ENCODE data around the gene PCDHGA9. TPM values are rescaled to one million over a fixed set of nuclear protein-coding genes. Genes with fewer than 3 reads are reported as not detected.

The PCDHGA9 gene
- total and polyA plus RNA-seq, 2 of the 8 experiments (the other 6 are each of a cell fraction or from before 2014, with no cell fraction given), result 0.79 to 1.1 TPM

- TF ChIP-seq, protein P1, sequence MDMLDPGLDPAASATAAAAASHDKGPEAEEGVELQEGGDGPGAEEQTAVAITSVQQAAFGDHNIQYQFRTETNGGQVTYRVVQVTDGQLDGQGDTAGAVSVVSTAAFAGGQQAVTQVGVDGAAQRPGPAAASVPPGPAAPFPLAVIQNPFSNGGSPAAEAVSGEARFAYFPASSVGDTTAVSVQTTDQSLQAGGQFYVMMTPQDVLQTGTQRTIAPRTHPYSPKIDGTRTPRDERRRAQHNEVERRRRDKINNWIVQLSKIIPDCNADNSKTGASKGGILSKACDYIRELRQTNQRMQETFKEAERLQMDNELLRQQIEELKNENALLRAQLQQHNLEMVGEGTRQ (IDR thresholded peaks at IDR 0.05; ENCODE audit: low read length), result no peak
- TF ChIP-seq CBX5 (IDR thresholded peaks at IDR 0.05; ENCODE audit: low read depth, low read length) (no peak), SP4 (IDR thresholded peaks at IDR 0.05; ENCODE audit: low read length) (no peak), CTCF (IDR thresholded peaks at IDR 0.05; ENCODE audit: control extremely low read depth in 1 of 3, insufficient read depth in 1 of 3, low read depth in 1 of 3, low read length in 3 of 3) (no peak)
Observed at GRCh38 chr5:141389153-141390042, 13.2 kb upstream of the PCDHGA9 start (continued).

Data from H1 (cell line).